DND-41 (cell line): Measurements from ENCODE around the gene ACBD4.

ENCODE experiments used
- EZH2 ChIP-seq: IDR thresholded peaks from 3 replicates; pipeline ENCODE4 v1.6.1; 2012; ENCODE audit warnings: borderline replicate concordance, low read depth, mild to moderate bottlenecking, moderate library complexity, low read length, inconsistent platforms; ENCODE audit not compliant: severe bottlenecking
- TF ChIP-seq, protein P1 (sequence below): IDR thresholded peaks from 2 replicates; pipeline ENCODE4 v1.5.1; 2012; ENCODE audit warnings: borderline replicate concordance, low read length, moderate library complexity, mild to moderate bottlenecking; ENCODE audit not compliant: poor library complexity, severe bottlenecking; ENCODE audit errors: extremely low read depth

DNA sequence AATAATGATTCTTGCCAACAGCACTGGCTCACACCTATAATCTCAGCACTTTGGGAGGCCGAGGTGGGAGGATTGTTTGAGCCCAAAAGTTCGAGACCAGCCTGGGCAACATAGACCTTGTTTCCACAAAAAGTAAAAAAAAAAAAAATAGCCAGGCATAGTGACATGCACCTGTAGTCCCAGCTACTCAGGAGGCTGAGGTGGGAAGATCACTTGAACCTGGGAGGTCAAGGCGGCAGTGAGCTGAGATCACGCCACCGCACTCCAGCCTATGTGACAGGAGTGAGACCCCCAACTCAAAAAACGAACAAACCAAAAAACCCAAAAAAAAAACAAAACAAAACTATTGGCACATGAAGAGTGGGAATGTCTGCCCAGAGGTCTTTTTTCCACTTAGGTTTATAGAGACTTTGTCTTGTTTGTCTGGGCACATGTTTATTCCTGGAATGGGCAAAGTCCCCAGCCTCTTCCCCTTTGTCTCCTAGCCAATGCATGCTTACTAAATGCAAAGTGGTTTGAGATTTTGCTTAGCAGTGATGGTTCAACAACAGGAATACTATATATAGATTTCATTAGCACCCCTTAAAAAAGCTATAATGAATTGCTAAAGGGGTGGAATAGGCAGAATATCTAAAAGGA, 48.5 kb upstream of the ACBD4 start:
- TF ChIP-seq, protein P1, sequence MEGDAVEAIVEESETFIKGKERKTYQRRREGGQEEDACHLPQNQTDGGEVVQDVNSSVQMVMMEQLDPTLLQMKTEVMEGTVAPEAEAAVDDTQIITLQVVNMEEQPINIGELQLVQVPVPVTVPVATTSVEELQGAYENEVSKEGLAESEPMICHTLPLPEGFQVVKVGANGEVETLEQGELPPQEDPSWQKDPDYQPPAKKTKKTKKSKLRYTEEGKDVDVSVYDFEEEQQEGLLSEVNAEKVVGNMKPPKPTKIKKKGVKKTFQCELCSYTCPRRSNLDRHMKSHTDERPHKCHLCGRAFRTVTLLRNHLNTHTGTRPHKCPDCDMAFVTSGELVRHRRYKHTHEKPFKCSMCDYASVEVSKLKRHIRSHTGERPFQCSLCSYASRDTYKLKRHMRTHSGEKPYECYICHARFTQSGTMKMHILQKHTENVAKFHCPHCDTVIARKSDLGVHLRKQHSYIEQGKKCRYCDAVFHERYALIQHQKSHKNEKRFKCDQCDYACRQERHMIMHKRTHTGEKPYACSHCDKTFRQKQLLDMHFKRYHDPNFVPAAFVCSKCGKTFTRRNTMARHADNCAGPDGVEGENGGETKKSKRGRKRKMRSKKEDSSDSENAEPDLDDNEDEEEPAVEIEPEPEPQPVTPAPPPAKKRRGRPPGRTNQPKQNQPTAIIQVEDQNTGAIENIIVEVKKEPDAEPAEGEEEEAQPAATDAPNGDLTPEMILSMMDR, result no peak
- TF ChIP-seq EZH2, result no peak
